ENCODE data around the gene TMEM240. TPM values are rescaled to one million over a fixed set of nuclear protein-coding genes. Genes with fewer than 3 reads are reported as not detected.
"Not testable (repeated sequence)": the region's sequence is repeated elsewhere in the genome, so short reads cannot be mapped to it uniquely, and the experiment has no call there.

The TMEM240 gene
- total and polyA plus RNA-seq, 2 donors (not counting 1 experiment from before 2014, with no cell fraction given) = 0.28 to 1.8 TPM

GRCh38 chr1:1521331-1521730 lies 19.1 kb downstream of the TMEM240 start:
- H3K27me3 Mint-ChIP-seq = no peaks in the 10 kb centered on the region
- H3K4me3 Mint-ChIP-seq = no peak overlapping the region
- Histone ChIP-seq H4K20me1 (ENCODE audit: control insufficient read depth, insufficient read depth, low read length, poor library complexity, severe bottlenecking) (no peaks in the 10 kb centered on the region), H3K9me3 (ENCODE audit: control extremely low read depth in 1 of 3, control insufficient read depth in 2 of 3, insufficient read depth in 1 of 3, low read length in 2 of 3) (no peaks in the 10 kb centered on the region), H3K27ac (ENCODE audit: low read length in 2 of 2) (no peak overlapping the region), H3K79me2 (ENCODE audit: control insufficient read depth, insufficient read depth, low read length) (no peaks in the 10 kb centered on the region), H3K4me3 (ENCODE audit: control extremely low read depth in 1 of 5, extremely low read depth in 1 of 5, insufficient read depth in 1 of 5, low read depth in 2 of 5, low read length in 4 of 5) (no peak overlapping the region), H3K4me1 (ENCODE audit: control insufficient read depth in 2 of 2, insufficient read depth in 2 of 2, low read length in 2 of 2) (no peaks in the 10 kb centered on the region), H2AFZ (ENCODE audit: insufficient read depth, low read depth, low read length, poor library complexity, severe bottlenecking) (no peak overlapping the region), H3K9ac (ENCODE audit: low read length) (no peak overlapping the region), H3K36me3 (replicated peaks in 1 of 2; ENCODE audit: control extremely low read depth in 1 of 2, control insufficient read depth in 1 of 2, extremely low read depth in 1 of 2, insufficient read depth in 2 of 2, low read length in 1 of 2) (peaks cover 1 to 12% of the 10 kb centered on the region in 2 experiments), H3K4me2 (replicated peaks; ENCODE audit: low read depth, low read length, poor library complexity, severe bottlenecking) (no peak overlapping the region), H3K27me3 (replicated peaks in 1 of 4; ENCODE audit: control extremely low read depth in 1 of 4, control insufficient read depth in 3 of 4, insufficient read depth in 4 of 4, low read length in 3 of 4) (no peaks in the 10 kb centered on the region)
- ChIA-PET POLR2A (no interaction called here), CTCF (no interaction called here)
- no peak for DNase-seq
- no peak for TF ChIP-seq CTCF (IDR thresholded peaks at IDR 0.05)
- no peak for TF ChIP-seq EZH2 (IDR thresholded peaks at IDR 0.05; ENCODE audit: borderline replicate concordance, insufficient read depth, low read depth, low read length, poor library complexity, severe bottlenecking)
- H3K27ac Mint-ChIP-seq = no peak overlapping the region
- H3K9me3 Mint-ChIP-seq (ENCODE audit: insufficient read depth) = no peaks in the 10 kb centered on the region
- ATAC-seq (ENCODE audit: low read depth) = no peak
- WGBS (ENCODE audit: insufficient coverage) = 97% methylated on average over 17 of the region's 19 CpGs
- H3K4me1 Mint-ChIP-seq = no peaks in the 10 kb centered on the region
- intact Hi-C loops (cut with micrococcal nuclease) = no loop called here

- H3K79me2 ChIP-seq (ENCODE audit: control insufficient read depth, insufficient read depth, low read length); H4K20me1 ChIP-seq (ENCODE audit: control insufficient read depth, insufficient read depth, low read length, poor library complexity, severe bottlenecking); H3K9me3 Mint-ChIP-seq (ENCODE audit: insufficient read depth); H2AFZ ChIP-seq (ENCODE audit: insufficient read depth, low read depth, low read length, poor library complexity, severe bottlenecking); H3K4me3 Mint-ChIP-seq; H3K27ac Mint-ChIP-seq; H3K4me2 ChIP-seq (replicated peaks; ENCODE audit: low read depth, low read length, poor library complexity, severe bottlenecking); H3K9me3 ChIP-seq (ENCODE audit: control extremely low read depth in 1 of 3, control insufficient read depth in 2 of 3, insufficient read depth in 1 of 3, low read length in 2 of 3); CTCF ChIA-PET; H3K4me1 Mint-ChIP-seq; ATAC-seq (ENCODE audit: low read depth); H3K4me3 ChIP-seq (ENCODE audit: control extremely low read depth in 1 of 5, extremely low read depth in 1 of 5, insufficient read depth in 1 of 5, low read depth in 2 of 5, low read length in 4 of 5); H3K9ac ChIP-seq (ENCODE audit: low read length); H3K4me1 ChIP-seq (ENCODE audit: control insufficient read depth in 2 of 2, insufficient read depth in 2 of 2, low read length in 2 of 2); POLR2A ChIA-PET; intact Hi-C loops (cut with micrococcal nuclease); DNase-seq; H3K27ac ChIP-seq (ENCODE audit: low read length in 2 of 2); H3K27me3 Mint-ChIP-seq; H3K27me3 ChIP-seq (replicated peaks in 1 of 4; ENCODE audit: control extremely low read depth in 1 of 4, control insufficient read depth in 3 of 4, insufficient read depth in 4 of 4, low read length in 3 of 4): not testable (repeated sequence)
- WGBS (ENCODE audit: insufficient coverage) = 96% methylated on average over 35 of the region's 51 CpGs
- H3K36me3 ChIP-seq (replicated peaks in 1 of 2; ENCODE audit: control extremely low read depth in 1 of 2, control insufficient read depth in 1 of 2, extremely low read depth in 1 of 2, insufficient read depth in 2 of 2, low read length in 1 of 2) = peaks cover 1 to 12% of the 10 kb centered on the region in 2 experiments
Observed at GRCh38 chr1:1519805-1520505, 20.5 kb downstream of the TMEM240 start.

- H3K27ac Mint-ChIP-seq; DNase-seq; H3K4me1 Mint-ChIP-seq; H3K27me3 Mint-ChIP-seq; ATAC-seq (ENCODE audit: low read depth); H2AFZ ChIP-seq (ENCODE audit: insufficient read depth, low read depth, low read length, poor library complexity, severe bottlenecking); H3K4me1 ChIP-seq (ENCODE audit: control insufficient read depth in 2 of 2, insufficient read depth in 2 of 2, low read length in 2 of 2); intact Hi-C loops (cut with micrococcal nuclease); POLR2A ChIA-PET; H3K9ac ChIP-seq (ENCODE audit: low read length); H3K9me3 Mint-ChIP-seq (ENCODE audit: insufficient read depth); H3K4me3 Mint-ChIP-seq; H3K9me3 ChIP-seq (ENCODE audit: control extremely low read depth in 1 of 3, control insufficient read depth in 2 of 3, insufficient read depth in 1 of 3, low read length in 2 of 3); H3K27me3 ChIP-seq (replicated peaks in 1 of 4; ENCODE audit: control extremely low read depth in 1 of 4, control insufficient read depth in 3 of 4, insufficient read depth in 4 of 4, low read length in 3 of 4); H4K20me1 ChIP-seq (ENCODE audit: control insufficient read depth, insufficient read depth, low read length, poor library complexity, severe bottlenecking); H3K27ac ChIP-seq (ENCODE audit: low read length in 2 of 2); CTCF ChIA-PET; H3K4me2 ChIP-seq (replicated peaks; ENCODE audit: low read depth, low read length, poor library complexity, severe bottlenecking); H3K4me3 ChIP-seq (ENCODE audit: control extremely low read depth in 1 of 5, extremely low read depth in 1 of 5, insufficient read depth in 1 of 5, low read depth in 2 of 5, low read length in 4 of 5): not testable (repeated sequence)
- Histone ChIP-seq H3K79me2 (ENCODE audit: control insufficient read depth, insufficient read depth, low read length) (peaks cover 12% of the 10 kb centered on the region), H3K36me3 (replicated peaks in 1 of 2; ENCODE audit: control extremely low read depth in 1 of 2, control insufficient read depth in 1 of 2, extremely low read depth in 1 of 2, insufficient read depth in 2 of 2, low read length in 1 of 2) (peaks cover 1 to 10% of the 10 kb centered on the region in 2 experiments)
- 88% methylated on average over 6 of the region's 19 CpGs for WGBS (ENCODE audit: insufficient coverage)
Observed at GRCh38 chr1:1518621-1519007, 21.8 kb downstream of the TMEM240 start.
